Measurements from ENCODE around the gene PADI1. TPM values are rescaled to one million over a fixed set of nuclear protein-coding genes. Genes with fewer than 3 reads are reported as not detected.

The PADI1 gene
- total RNA-seq, 1 donor from 2014 or later = not detected

DNA sequence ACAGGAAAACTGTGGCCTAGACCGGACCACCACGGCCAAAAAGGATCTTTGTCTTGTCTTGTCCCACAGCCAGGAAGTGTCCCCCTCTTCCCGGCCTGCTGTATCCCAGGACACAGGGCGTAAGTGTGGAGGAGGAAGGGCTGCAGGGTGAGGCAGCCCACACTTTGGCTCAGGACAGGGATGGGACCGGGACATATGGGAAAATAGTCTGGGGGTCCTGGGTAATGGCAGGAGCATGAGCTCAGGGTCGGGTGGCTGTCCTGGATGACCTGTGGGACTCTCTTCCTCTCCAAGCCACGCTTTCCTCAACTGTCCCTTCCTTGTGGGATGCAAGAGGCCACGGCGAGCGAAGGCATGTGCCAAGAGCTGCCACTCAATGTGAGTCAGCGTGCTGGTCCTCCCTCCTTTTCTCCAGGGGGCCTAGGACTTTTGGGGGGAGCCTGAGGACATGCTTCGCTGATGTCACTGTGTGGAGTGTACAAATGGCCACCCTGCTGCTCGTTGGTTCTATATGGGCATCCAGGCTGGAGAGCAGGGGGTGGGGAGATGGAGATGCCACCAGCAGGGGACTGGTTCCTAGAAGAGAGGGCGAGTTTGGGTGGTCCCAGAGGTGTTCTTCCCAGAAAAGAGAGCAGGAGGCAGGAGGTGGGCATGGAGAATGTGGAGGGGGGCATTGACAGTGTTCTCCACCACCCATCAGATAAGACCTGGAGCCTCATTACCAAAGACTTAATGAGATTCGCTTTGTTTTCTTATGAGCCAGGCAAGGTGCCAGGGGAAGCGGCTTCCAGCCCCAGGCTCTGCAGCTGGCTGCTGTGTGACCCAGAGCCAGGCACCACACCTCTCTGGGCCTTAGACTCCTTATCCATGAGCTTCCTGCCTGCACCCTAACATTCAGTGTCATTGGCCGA lies 11.5 kb upstream of the PADI1 start:
- Histone ChIP-seq H3K27ac (no peak overlapping the region), H3K36me3 (no peaks in the 10 kb centered on the region), H3K9me3 (no peaks in the 10 kb centered on the region), H3K27me3 (no peaks in the 10 kb centered on the region), H3K4me3 (no peak overlapping the region), H3K4me1 (no peaks in the 10 kb centered on the region)
- DNase-seq (ENCODE audit: low spot score in 2 of 2) = no peak
- no peak for TF ChIP-seq CTCF (IDR thresholded peaks at IDR 0.05)
- intact Hi-C loops (cut with DNase I) = no loop called here

- Histone ChIP-seq H3K9me3 (no peaks in the 10 kb centered on the region), H3K4me1 (no peaks in the 10 kb centered on the region), H3K27me3 (no peaks in the 10 kb centered on the region), H3K27ac (no peak overlapping the region), H3K36me3 (no peaks in the 10 kb centered on the region), H3K4me3 (no peak overlapping the region)
- no peak for TF ChIP-seq CTCF (IDR thresholded peaks at IDR 0.05)
- peak in 1 of 2 donors; percentile 53 for DNase-seq (ENCODE audit: low spot score in 2 of 2)
- intact Hi-C loops (cut with DNase I) = no loop called here
Measured at GRCh38 chr1:17194133-17194475, 10.8 kb upstream of the PADI1 start.

GRCh38 chr1:17194615-17195528 lies 10.1 kb upstream of the PADI1 start:
- intact Hi-C loops (cut with DNase I) = no loop called here
- Histone ChIP-seq H3K4me1 (no peaks in the 10 kb centered on the region), H3K9me3 (no peaks in the 10 kb centered on the region), H3K4me3 (no peak overlapping the region), H3K36me3 (no peaks in the 10 kb centered on the region), H3K27ac (no peak overlapping the region), H3K27me3 (no peaks in the 10 kb centered on the region)
- TF ChIP-seq CTCF (IDR thresholded peaks at IDR 0.05) = no peak
- DNase-seq (ENCODE audit: low spot score in 2 of 2) = peak in 1 of 2 donors; percentile 39

DNA sequence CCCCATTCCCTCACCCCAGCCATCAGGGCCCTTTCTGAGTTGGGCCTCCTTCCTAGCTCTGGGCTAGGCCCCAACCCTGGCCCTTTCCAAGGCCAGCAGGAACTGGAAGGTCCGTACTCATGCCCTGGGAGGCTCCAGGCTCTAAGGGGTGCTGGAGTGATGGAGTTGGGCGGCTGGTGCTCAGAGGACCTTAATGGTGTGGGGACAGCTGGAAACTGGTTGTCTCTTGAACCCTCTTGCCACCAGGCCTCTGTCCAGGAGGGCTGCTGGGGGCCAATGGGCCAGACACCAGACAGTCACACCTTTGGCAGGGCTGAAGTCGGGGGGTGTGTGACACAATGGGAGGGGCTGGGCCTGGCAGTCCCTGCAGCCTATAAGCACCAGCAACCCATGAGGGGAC lies 9.2 kb upstream of the PADI1 start:
- Histone ChIP-seq H3K9me3 (no peaks in the 10 kb centered on the region), H3K4me1 (no peaks in the 10 kb centered on the region), H3K36me3 (no peaks in the 10 kb centered on the region), H3K27me3 (no peaks in the 10 kb centered on the region), H3K27ac (no peak overlapping the region), H3K4me3 (no peak overlapping the region)
- TF ChIP-seq CTCF (IDR thresholded peaks at IDR 0.05) = no peak
- intact Hi-C loops (cut with DNase I) = no loop called here
- peak in 1 of 2 donors; percentile 40 for DNase-seq (ENCODE audit: low spot score in 2 of 2)

GRCh38 chr1:17196496-17197185 lies 8.3 kb upstream of the PADI1 start:
- no peak for TF ChIP-seq CTCF (IDR thresholded peaks at IDR 0.05)

More at GRCh38 chr1:17196496-17197185, 8.3 kb upstream of the PADI1 start:
- Histone ChIP-seq H3K27me3 (no peaks in the 10 kb centered on the region), H3K9me3 (no peaks in the 10 kb centered on the region), H3K4me1 (no peaks in the 10 kb centered on the region), H3K36me3 (no peaks in the 10 kb centered on the region), H3K27ac (no peak overlapping the region), H3K4me3 (no peak overlapping the region)
- intact Hi-C loops (cut with DNase I) = no loop called here
- peak in 1 of 2 donors; percentile 42 for DNase-seq (ENCODE audit: low spot score in 2 of 2)
